Thyroid gland (tissue), 4 donors: ENCODE measurements around the gene CDHR3. TPM values are rescaled to one million over a fixed set of nuclear protein-coding genes. Genes with fewer than 3 reads are reported as not detected.

Experiments used
- DNase-seq, 2 donors: peaks; one replicate each; pipeline ENCODE4 v3.0.0-alpha.2; 2019
- H3K27ac ChIP-seq, 3 donors: fragments of 200-600 bp; sonication (generic); 1 replicate in 2 of 3; 2 replicates in 1 of 3; pipeline ENCODE4 v1.5.1; 2016 to 2019; ENCODE audit warnings: mild to moderate bottlenecking in 1 of 3, moderate library complexity in 1 of 3
- H3K27me3 ChIP-seq: fragments of 200-600 bp; sonication (generic); one replicate; pipeline ENCODE4 v1.5.1; 2019
- H3K36me3 ChIP-seq, 2 donors: fragments of 200-600 bp; sonication (generic); one replicate each; pipeline ENCODE4 v1.5.1; 2016 to 2019
- H3K4me1 ChIP-seq, 2 donors: fragments of 200-600 bp; sonication (generic); one replicate each; pipeline ENCODE4 v1.5.1; 2017 to 2019
- H3K4me3 ChIP-seq, 3 donors: fragments of 200-600 bp; sonication (generic); replicated peaks in 1 of 3; 1 replicate in 2 of 3; 2 replicates in 1 of 3; pipeline ENCODE4 v1.5.1; 2016; ENCODE audit warnings: mild to moderate bottlenecking in 1 of 3
- H3K9me3 ChIP-seq: fragments of 200-600 bp; sonication (generic); one replicate; pipeline ENCODE4 v1.5.1; 2017
- POLR2A ChIP-seq, 2 donors: fragments of 450-650 bp; IDR thresholded peaks; one replicate each; pipeline ENCODE4 v1.6.1; 2017; ENCODE audit warnings: antibody characterized with exemption in 2 of 2, mild to moderate bottlenecking in 2 of 2, moderate library complexity in 1 of 2
- whole genome bisulfite sequencing, 2 donors: methylation state at CpG; one replicate each; pipeline ENCODE4 v1.1.5; 2017; 5-methylcytosine and 5-hydroxymethylcytosine counted together
- intact Hi-C: fragments of 100-400 bp; cut with DNase I; formaldehyde crosslinking; loops from one replicate; pipeline ENCODE4 v1.15.1; 2023
- total RNA-seq, 4 donors: library from RNA; depleted of rRNA; stranded (reverse); fragments of >200 nt; gene quantifications; one replicate each; pipeline ENCODE4 v1.2.3, GENCODE V29; 2016
- TF ChIP-seq, protein P1 (sequence below), 6 experiments: fragments of 200-600 bp in 3 of 6; fragments of 450-650 bp in 3 of 6; sonication (generic) in 3 of 6; IDR thresholded peaks; one replicate each; pipeline ENCODE4 v1.5.1; 2016 to 2019; ENCODE audit warnings: antibody characterized with exemption in 6 of 6, mild to moderate bottlenecking in 2 of 6, inconsistent platforms in 1 of 6, moderate library complexity in 1 of 6

Gene CDHR3
- total RNA-seq, 4 donors from 2014 or later, result 5.8 to 8.6 (median 7.3) TPM

DNA sequence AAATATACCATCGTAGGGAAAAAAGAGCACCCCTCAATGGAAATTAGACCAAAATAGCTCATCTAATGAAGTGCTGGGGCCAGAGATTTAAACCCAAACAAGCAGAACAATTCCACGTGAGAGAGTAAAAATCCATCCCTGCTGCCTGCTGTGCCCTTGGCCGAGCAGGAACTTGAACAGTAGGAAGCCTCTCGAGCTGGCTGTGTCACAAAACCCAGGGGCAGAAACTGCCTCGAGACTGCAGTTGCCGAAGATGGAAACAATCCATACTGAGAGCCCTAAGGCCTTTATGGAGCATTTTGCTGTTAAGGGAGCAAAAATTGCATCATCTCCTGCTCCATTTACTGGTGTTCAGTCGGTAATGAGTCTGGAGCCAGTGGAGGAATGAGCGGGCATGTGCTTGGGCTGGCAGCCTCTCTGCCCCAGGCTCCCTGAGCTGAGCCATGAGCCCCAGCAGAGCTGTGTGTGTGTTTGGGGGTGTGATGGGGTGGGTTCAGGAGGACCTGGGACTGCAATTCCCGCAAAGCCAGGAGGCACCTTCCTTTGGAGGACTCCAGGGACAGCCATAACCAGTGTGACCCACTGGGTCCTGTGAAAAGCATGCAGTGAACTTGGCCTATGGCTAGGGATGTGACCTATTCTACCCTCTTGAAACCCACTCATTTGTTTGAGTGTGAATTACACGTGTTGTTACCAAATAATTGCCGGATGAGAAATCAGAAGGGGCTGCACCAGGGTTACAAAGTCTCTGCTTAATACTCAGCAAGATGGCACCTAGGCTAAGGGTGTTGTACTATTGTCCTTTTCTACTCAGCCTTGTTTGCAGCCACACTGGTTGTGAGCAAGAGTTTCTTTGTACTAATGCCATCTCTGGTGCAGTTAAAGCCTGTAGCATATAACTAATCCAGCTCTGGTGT is 58.3 kb downstream of the CDHR3 start:
- Histone ChIP-seq H3K4me3 (no peak overlapping the region), H3K4me1 (no peaks in the 10 kb centered on the region), H3K27me3 (no peaks in the 10 kb centered on the region), H3K9me3 (no peaks in the 10 kb centered on the region), H3K36me3 (no peaks in the 10 kb centered on the region), H3K27ac (no peak overlapping the region)
- DNase-seq, result no peak
- no peak for TF ChIP-seq POLR2A (IDR thresholded peaks at IDR 0.05)
- TF ChIP-seq, protein P1, sequence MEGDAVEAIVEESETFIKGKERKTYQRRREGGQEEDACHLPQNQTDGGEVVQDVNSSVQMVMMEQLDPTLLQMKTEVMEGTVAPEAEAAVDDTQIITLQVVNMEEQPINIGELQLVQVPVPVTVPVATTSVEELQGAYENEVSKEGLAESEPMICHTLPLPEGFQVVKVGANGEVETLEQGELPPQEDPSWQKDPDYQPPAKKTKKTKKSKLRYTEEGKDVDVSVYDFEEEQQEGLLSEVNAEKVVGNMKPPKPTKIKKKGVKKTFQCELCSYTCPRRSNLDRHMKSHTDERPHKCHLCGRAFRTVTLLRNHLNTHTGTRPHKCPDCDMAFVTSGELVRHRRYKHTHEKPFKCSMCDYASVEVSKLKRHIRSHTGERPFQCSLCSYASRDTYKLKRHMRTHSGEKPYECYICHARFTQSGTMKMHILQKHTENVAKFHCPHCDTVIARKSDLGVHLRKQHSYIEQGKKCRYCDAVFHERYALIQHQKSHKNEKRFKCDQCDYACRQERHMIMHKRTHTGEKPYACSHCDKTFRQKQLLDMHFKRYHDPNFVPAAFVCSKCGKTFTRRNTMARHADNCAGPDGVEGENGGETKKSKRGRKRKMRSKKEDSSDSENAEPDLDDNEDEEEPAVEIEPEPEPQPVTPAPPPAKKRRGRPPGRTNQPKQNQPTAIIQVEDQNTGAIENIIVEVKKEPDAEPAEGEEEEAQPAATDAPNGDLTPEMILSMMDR (IDR thresholded peaks at IDR 0.05), result no peak
- 87 to 94% methylated on average over 10 to 11 of the region's 11 CpGs for WGBS, 2 donors
- intact Hi-C loops, result no loop called here

DNA sequence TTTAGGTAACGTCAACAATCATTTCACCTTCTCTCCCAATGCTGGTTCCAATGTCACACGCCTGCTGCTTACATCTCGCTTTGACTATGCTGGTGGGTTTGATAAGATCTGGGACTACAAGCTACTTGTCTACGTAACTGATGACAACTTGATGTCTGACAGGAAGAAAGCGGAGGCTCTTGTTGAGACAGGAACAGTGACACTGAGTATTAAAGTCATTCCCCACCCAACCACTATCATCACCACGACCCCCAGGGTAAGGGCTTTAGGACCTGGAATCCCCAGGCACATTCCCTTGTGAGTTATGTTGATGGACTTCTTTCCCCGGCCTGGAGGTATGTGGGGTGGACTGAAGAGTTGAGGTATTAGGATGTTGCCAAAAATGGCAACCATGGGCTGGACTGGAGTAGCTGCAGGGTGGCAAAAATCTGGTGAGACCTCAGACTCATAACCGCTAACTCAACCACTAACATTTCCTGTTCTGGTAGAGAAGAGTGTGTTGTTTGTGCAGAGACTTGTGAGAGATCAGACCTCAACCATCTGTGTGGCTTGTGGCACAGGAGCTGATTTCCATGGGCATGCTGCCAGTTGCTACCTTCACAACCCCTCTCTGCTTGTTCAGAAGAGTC is 59.2 kb downstream of the CDHR3 start:
- 82 to 93% methylated on average over 8 of the region's 8 CpGs for WGBS, 2 donors
- no peaks in the 10 kb centered on the region for H3K36me3 ChIP-seq
- TF ChIP-seq, protein P1 (IDR thresholded peaks at IDR 0.05), result no peak
- TF ChIP-seq POLR2A (IDR thresholded peaks at IDR 0.05), result no peak
- H3K4me1 ChIP-seq, result no peaks in the 10 kb centered on the region
- no peaks in the 10 kb centered on the region for H3K27me3 ChIP-seq
- intact Hi-C loops, result no loop called here
- no peaks in the 10 kb centered on the region for H3K9me3 ChIP-seq
- H3K4me3 ChIP-seq, result no peak overlapping the region
- DNase-seq, result peak; percentile 18 to 30
- no peak overlapping the region for H3K27ac ChIP-seq

DNA sequence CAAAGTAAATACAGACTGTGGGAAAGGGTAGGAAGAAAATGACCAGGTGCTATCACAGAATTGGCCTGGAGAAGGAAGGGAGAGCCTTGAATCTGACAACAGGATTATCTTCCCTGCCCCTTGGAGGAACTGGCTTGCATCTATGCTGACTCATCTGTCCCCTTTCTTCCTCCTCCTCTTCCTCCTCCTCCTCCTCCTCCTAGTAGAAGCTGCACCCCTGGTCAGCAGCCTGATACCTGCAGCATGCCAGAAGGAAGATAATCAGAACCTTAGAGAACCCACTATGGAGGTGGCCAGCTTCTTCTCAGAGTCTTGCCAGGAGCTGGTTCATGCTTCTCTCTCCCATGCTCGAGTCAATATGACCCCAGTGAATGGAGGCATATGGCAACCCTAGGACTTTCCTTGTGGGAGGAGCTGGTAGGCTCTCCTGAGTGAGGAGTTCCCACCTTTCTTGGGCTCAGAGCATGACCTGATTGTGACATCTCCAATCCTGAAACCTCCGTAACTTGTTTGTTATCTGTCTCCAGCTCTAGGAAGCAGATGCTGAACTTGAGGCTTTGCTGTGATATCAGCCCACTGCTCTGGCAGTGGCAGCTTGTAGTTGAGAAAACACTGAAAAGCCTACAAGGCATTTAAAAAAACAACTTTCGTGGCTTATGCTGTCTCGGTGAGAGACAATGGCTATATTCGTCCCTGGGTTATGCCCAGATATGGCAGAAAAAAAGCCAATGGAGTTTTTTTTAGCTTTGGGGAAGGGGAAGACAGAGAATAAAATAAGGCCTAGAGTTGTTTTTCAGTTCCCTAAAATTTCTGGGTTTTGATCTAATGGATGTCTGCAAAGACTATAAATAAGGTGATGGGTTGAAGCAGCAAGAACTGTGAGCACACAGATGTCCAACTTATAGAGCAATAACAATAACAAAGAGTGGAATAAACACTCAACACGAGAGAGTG is 60.6 kb downstream of the CDHR3 start:
- H3K4me1 ChIP-seq, result no peaks in the 10 kb centered on the region
- no peak overlapping the region for H3K4me3 ChIP-seq
- no peak for DNase-seq
- H3K9me3 ChIP-seq, result no peaks in the 10 kb centered on the region
- 70 to 73% methylated on average over 6 of the region's 6 CpGs for WGBS, 2 donors
- H3K36me3 ChIP-seq, result no peaks in the 10 kb centered on the region
- no peaks in the 10 kb centered on the region for H3K27me3 ChIP-seq
- no peak overlapping the region for H3K27ac ChIP-seq
- no peak for TF ChIP-seq POLR2A (IDR thresholded peaks at IDR 0.05)
- intact Hi-C loops, result no loop called here

DNA sequence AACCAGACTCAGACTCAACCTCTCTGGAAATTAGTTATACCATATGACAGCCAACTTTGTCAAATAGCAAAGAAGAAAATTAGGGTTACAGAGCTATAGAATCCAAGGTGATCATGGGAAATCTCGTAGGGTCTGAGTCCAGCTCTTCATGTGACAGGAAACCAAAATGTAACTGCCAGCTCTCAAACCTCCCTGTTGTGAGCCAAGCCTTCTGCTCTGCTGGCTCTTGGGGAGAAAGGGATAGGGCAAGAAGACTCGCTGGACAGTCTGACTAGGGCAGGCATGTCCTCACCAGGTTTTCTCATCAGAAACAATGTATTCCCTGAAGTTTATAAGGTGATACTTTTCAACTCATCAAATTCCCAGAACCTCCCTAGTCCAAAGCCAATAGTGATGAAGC is 63.0 kb downstream of the CDHR3 start:
- Histone ChIP-seq H3K4me3 (no peak overlapping the region), H3K27ac (no peak overlapping the region), H3K4me1 (no peaks in the 10 kb centered on the region), H3K9me3 (no peaks in the 10 kb centered on the region), H3K27me3 (no peaks in the 10 kb centered on the region), H3K36me3 (no peaks in the 10 kb centered on the region)
- no peak for TF ChIP-seq POLR2A (IDR thresholded peaks at IDR 0.05)
- TF ChIP-seq, protein P1 (IDR thresholded peaks at IDR 0.05), result no peak
- no peak for DNase-seq
- WGBS, 2 donors, result 82 to 89% methylated on average over 2 of the region's 2 CpGs
- intact Hi-C loops, result no loop called here

DNA sequence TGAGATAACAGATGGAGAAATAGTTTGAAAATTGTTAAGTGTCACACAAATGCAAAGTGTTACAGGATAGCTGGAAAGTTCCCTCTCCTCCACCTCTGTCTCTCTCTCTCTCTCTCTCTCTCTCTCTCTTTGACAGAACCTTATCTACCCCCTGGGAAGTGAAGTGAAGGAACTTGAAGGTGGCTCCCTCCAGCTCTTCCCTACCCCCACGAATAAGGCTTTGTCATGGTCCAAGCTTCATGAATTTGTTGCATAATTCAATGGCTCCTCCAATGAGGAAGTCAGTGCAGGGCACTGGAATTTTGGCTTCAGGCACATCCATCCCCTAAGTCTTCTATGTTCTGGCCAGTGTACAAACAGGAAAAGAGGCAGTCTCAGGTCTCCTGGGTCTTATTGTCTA is 66.4 kb downstream of the CDHR3 start:
- Histone ChIP-seq H3K9me3 (no peaks in the 10 kb centered on the region), H3K4me1 (no peaks in the 10 kb centered on the region), H3K27me3 (no peaks in the 10 kb centered on the region), H3K27ac (no peak overlapping the region), H3K36me3 (no peaks in the 10 kb centered on the region), H3K4me3 (no peak overlapping the region)
- no peak for DNase-seq
- 47 to 50% methylated on average over 1 of the region's 1 CpG for WGBS, 2 donors
- intact Hi-C loops, result no loop called here
- TF ChIP-seq POLR2A (IDR thresholded peaks at IDR 0.05), result no peak
- TF ChIP-seq, protein P1 (IDR thresholded peaks at IDR 0.05), result no peak
